HL-60 (cell line): ENCODE data around the gene TICAM1.

Experiments
- CTCF ChIP-seq: IDR thresholded peaks from one replicate; pipeline ENCODE4 v1.5.1; 2011; ENCODE audit warnings: low read length, control low read depth, inconsistent platforms; ENCODE audit not compliant: insufficient read depth
- POLR2AphosphoS5 ChIP-seq: IDR thresholded peaks from 2 replicates; pipeline ENCODE4 v1.6.1; 2012; ENCODE audit warnings: low read depth
- REST ChIP-seq: IDR thresholded peaks from 2 replicates; pipeline ENCODE4 v1.6.1; 2012; ENCODE audit warnings: low read depth; ENCODE audit not compliant: insufficient replicate concordance
- SPI1 ChIP-seq: IDR thresholded peaks from 2 replicates; pipeline ENCODE4 v1.6.1; 2012; ENCODE audit warnings: low read depth, mild to moderate bottlenecking, borderline replicate concordance

GRCh38 chr19:4794971-4795370 is 36.5 kb downstream of the TICAM1 start:
- TF ChIP-seq CTCF (no peak), SPI1 (no peak), REST (no peak), POLR2AphosphoS5 (no peak)
